ENCODE data around the gene ACOT2.
"Not testable (repeated sequence)": the region's sequence is repeated elsewhere in the genome, so short reads cannot be mapped to it uniquely, and the experiment has no call there.

The ACOT2 gene

GRCh38 chr14:73590673-73591004 is 21.6 kb downstream of the ACOT2 start:
- not testable (repeated sequence) for H3K9me3 Mint-ChIP-seq

DNA sequence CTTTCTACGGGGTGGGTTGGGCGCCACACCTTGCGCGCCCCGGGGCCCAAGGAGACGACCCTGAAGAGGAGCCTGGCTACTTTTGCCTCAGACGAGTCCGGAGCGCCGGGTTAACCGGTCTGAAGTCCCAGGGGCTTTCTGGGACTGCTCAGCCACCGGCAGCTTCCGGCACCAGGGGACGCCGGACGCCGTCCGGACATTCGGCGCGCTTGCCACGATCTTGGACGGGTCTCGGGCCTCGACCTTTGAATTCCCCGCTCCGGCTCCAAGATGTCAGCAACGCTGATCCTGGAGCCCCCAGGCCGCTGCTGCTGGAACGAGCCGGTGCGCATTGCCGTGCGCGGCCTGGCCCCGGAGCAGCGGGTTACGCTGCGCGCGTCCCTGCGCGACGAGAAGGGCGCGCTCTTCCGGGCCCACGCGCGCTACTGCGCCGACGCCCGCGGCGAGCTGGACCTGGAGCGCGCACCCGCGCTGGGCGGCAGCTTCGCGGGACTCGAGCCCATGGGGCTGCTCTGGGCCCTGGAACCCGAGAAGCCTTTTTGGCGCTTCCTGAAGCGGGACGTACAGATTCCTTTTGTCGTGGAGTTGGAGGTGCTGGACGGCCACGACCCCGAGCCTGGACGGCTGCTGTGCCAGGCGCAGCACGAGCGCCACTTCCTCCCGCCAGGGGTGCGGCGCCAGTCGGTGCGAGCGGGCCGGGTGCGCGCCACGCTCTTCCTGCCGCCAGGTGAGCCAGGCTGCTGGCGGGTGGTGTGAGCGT is 22.9 kb downstream of the ACOT2 start, which contains the start of gene ACOT4:
ACOT4 (plus strand) TSS at position 184 of the 760 bp plus-strand sequence; CDS start at position 271, 87 bp downstream.
- Mint-ChIP-seq H3K27ac (peak within 1 kb of the TSS; percentile 82 to 83), H3K27me3 (no peaks in the 10 kb centered on the region), H3K4me3 (peak within 1 kb of the TSS; percentile 85 to 89), H3K9me3 (no peaks in the 10 kb centered on the region), H3K4me1 (peaks cover 13% of the 10 kb centered on the region)
- DNase-seq (peak; percentile 65 to 68), ATAC-seq (peak; percentile 94)

More at GRCh38 chr14:73590673-73591004, 21.6 kb downstream of the ACOT2 start:
- Mint-ChIP-seq H3K4me1 (peaks cover 13% of the 10 kb centered on the region), H3K4me3 (peak overlapping the region; percentile 85 to 89)
- not testable (repeated sequence) for H3K27ac Mint-ChIP-seq, H3K27me3 Mint-ChIP-seq, DNase-seq, ATAC-seq

GRCh38 chr14:73594491-73594890 is 25.5 kb downstream of the ACOT2 start:
- no peak overlapping the region for H3K27ac Mint-ChIP-seq
- H3K9me3 Mint-ChIP-seq: no peaks in the 10 kb centered on the region
- no peak for DNase-seq
- ATAC-seq: no peak
- H3K4me3 Mint-ChIP-seq: no peak overlapping the region
- no peaks in the 10 kb centered on the region for H3K27me3 Mint-ChIP-seq
- H3K4me1 Mint-ChIP-seq: peaks cover 13% of the 10 kb centered on the region

GRCh38 chr14:73599499-73599898 is 30.5 kb downstream of the ACOT2 start:
- Mint-ChIP-seq H3K4me1 (no peaks in the 10 kb centered on the region), H3K4me3 (no peak overlapping the region), H3K27ac (no peak overlapping the region), H3K27me3 (no peaks in the 10 kb centered on the region), H3K9me3 (no peaks in the 10 kb centered on the region)
- no peak for DNase-seq
- ATAC-seq: no peak

- no peaks in the 10 kb centered on the region for H3K4me1 Mint-ChIP-seq
- H3K27ac Mint-ChIP-seq: no peak overlapping the region
- no peaks in the 10 kb centered on the region for H3K9me3 Mint-ChIP-seq
- DNase-seq (no peak), ATAC-seq (no peak)
- no peaks in the 10 kb centered on the region for H3K27me3 Mint-ChIP-seq
- H3K4me3 Mint-ChIP-seq: no peak overlapping the region
Measured at GRCh38 chr14:73602994-73603393, 34.0 kb downstream of the ACOT2 start.

GRCh38 chr14:73606271-73606670 is 37.3 kb downstream of the ACOT2 start:
- no peak overlapping the region for H3K27ac Mint-ChIP-seq
- H3K9me3 Mint-ChIP-seq: no peaks in the 10 kb centered on the region

GRCh38 chr14:73607241-73607640 is 38.2 kb downstream of the ACOT2 start:
- no peak for DNase-seq
- no peaks in the 10 kb centered on the region for H3K9me3 Mint-ChIP-seq
- ATAC-seq: no peak
- H3K4me1 Mint-ChIP-seq: no peaks in the 10 kb centered on the region
- H3K27me3 Mint-ChIP-seq: no peaks in the 10 kb centered on the region
- no peak overlapping the region for H3K4me3 Mint-ChIP-seq
- H3K27ac Mint-ChIP-seq: no peak overlapping the region

More at GRCh38 chr14:73606271-73606670, 37.3 kb downstream of the ACOT2 start:
- H3K27me3 Mint-ChIP-seq: no peaks in the 10 kb centered on the region
- H3K4me1 Mint-ChIP-seq: no peaks in the 10 kb centered on the region
- no peak for DNase-seq
- no peak for ATAC-seq
- H3K4me3 Mint-ChIP-seq: no peak overlapping the region

DNA sequence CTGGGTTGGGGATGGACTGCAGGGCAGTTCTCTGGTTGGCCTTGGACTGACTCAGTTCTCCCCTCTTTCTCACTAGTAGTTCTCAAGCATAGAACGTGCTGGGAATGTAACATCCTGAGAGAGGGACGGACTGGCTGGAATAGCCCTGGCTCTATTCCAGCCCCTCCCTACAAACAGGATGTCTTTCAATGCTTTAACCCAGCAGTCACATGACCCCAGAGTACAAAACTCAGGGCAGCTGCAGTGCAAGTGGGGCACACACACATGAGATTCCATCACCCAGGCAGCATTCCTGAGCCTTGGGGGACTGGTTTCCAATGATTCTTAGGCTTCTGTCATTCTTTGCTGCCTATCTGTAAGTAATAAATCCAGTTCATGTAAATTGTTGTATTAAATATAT is 41.7 kb downstream of the ACOT2 start:
- Mint-ChIP-seq H3K27ac (no peak overlapping the region), H3K9me3 (no peaks in the 10 kb centered on the region), H3K4me3 (no peak overlapping the region), H3K4me1 (peaks cover 4% of the 10 kb centered on the region), H3K27me3 (peaks cover 5% of the 10 kb centered on the region)
- DNase-seq (no peak), ATAC-seq (no peak)

DNA sequence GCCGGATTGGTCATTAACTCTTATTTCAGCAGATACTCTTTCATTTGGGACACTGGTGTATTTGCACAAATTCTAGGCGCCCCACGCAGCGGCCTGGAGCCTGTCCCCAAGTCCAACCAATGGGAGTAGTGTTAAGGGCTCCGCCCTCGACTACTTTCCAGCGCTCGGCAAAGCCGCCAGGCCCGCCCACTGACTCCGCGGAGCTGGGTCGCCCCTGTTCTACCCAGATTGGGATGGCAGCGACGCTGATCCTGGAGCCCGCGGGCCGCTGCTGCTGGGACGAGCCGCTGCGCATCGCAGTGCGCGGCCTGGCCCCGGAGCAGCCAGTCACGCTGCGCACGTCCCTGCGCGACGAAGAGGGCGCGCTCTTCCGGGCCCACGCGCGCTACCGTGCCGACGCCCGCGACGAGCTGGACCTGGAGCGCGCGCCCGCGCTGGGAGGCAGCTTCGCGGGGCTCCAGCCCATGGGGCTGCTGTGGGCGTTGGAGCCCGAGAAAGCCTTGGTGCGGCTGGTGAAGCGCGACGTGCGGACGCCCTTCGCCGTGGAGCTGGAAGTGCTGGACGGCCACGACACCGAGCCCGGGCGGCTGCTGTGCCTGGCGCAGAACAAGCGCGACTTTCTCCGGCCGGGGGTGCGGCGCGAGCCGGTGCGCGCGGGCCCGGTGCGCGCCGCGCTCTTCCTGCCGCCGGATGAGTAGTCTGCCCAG is 43.5 kb downstream of the ACOT2 start, which contains the start of gene ACOT6:
ACOT6 (plus strand) TSS at position 179 of the 707 bp plus-strand sequence; CDS start at position 234, 55 bp downstream.
- Mint-ChIP-seq H3K27ac (no peak within 1 kb of the TSS), H3K4me1 (peaks cover 4% of the 10 kb centered on the region), H3K27me3 (peaks cover 5% of the 10 kb centered on the region), H3K4me3 (peak within 1 kb of the TSS; percentile 84 to 91), H3K9me3 (no peaks in the 10 kb centered on the region)
- peak; percentile 56 to 69 for DNase-seq
- peak; percentile 95 for ATAC-seq

- Mint-ChIP-seq H3K27ac (no peak overlapping the region), H3K27me3 (peaks cover 5% of the 10 kb centered on the region), H3K4me3 (peak overlapping the region; percentile 84 to 91), H3K4me1 (peaks cover 4% of the 10 kb centered on the region), H3K9me3 (no peaks in the 10 kb centered on the region)
- ATAC-seq: peak; percentile 11
- no peak for DNase-seq
Measured at GRCh38 chr14:73613046-73613383, 44.0 kb downstream of the ACOT2 start.

GRCh38 chr14:73613419-73613963 is 44.5 kb downstream of the ACOT2 start:
- Mint-ChIP-seq H3K27ac (no peak overlapping the region), H3K27me3 (peaks cover 5% of the 10 kb centered on the region), H3K4me3 (peak overlapping the region; percentile 84 to 91), H3K4me1 (peaks cover 4% of the 10 kb centered on the region), H3K9me3 (no peaks in the 10 kb centered on the region)
- DNase-seq (no peak), ATAC-seq (no peak)

DNA sequence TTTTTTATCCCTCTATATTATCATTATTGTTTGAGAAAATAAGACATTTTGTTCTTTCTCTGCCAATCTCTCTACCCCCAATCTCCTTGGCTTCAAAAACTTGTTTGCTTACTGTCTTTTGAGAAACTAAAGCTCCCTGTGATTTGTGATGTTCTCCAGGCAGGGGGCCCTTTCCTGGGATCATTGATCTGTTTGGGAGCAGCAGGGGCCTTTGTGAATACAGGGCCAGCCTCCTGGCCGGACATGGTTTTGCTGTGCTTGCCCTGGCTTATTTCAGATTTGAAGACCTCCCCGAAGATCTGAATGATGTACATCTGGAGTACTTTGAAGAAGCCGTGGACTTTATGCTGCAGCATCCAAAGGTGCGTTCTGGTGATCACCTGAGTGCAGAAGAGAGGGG is 47.8 kb downstream of the ACOT2 start:
- no peak for DNase-seq
- peak overlapping the region in 1 of 2 donors; percentile 57 for H3K27ac Mint-ChIP-seq
- H3K4me3 Mint-ChIP-seq: no peak overlapping the region
- peaks cover 5% of the 10 kb centered on the region for H3K27me3 Mint-ChIP-seq
- no peak for ATAC-seq
- H3K9me3 Mint-ChIP-seq: no peaks in the 10 kb centered on the region
- peaks cover 4% of the 10 kb centered on the region for H3K4me1 Mint-ChIP-seq

- ATAC-seq (no peak), DNase-seq (no peak)
- no peaks in the 10 kb centered on the region for H3K27me3 Mint-ChIP-seq
- no peak overlapping the region for H3K4me3 Mint-ChIP-seq
- no peak overlapping the region for H3K27ac Mint-ChIP-seq
- no peaks in the 10 kb centered on the region for H3K4me1 Mint-ChIP-seq
- no peaks in the 10 kb centered on the region for H3K9me3 Mint-ChIP-seq
Measured at GRCh38 chr14:73619524-73619923, 50.5 kb downstream of the ACOT2 start.

DNA sequence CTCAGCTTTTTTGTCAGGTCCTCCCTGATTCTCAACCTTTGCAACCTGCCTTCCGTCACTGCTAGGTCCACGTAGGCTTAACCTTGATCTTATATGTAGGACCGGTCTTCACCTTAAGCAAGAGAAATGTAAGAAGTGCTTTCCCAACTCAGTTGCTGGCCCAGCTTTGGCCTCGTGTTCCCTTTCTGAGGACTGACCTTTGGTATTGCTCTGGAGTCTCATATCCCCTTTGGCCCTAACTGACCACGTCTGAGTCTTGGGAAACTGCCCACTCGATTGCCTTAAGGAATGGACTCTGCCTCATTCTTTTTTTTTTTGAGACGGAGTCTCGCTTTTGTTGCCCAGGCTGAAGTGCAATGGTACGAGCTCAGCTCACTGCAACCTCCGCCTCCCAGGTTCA is 51.3 kb downstream of the ACOT2 start:
- no peak overlapping the region for H3K27ac Mint-ChIP-seq
- ATAC-seq (no peak), DNase-seq (no peak)
- H3K27me3 Mint-ChIP-seq: no peaks in the 10 kb centered on the region
- H3K9me3 Mint-ChIP-seq: no peaks in the 10 kb centered on the region
- no peaks in the 10 kb centered on the region for H3K4me1 Mint-ChIP-seq
- no peak overlapping the region for H3K4me3 Mint-ChIP-seq

GRCh38 chr14:73623504-73624054 is 54.6 kb downstream of the ACOT2 start:
- no peak for DNase-seq
- H3K4me3 Mint-ChIP-seq: no peak overlapping the region
- H3K9me3 Mint-ChIP-seq: no peaks in the 10 kb centered on the region
- no peak for ATAC-seq
- no peaks in the 10 kb centered on the region for H3K4me1 Mint-ChIP-seq
- no peaks in the 10 kb centered on the region for H3K27me3 Mint-ChIP-seq
- no peak overlapping the region for H3K27ac Mint-ChIP-seq
